Smooth muscle cell (in vitro differentiated cells): ENCODE results near the gene KLHL25. TPM values are rescaled to one million over a fixed set of nuclear protein-coding genes. Genes with fewer than 3 reads are reported as not detected.

Experiments
- DNase-seq: peaks from one replicate; lab custom pipeline; 2025; ENCODE audit not compliant: unreplicated experiment; lab: John Stamatoyannopoulos, UW
- H2AFZ ChIP-seq: fragments of 200-600 bp; sonication (generic); 2 replicates; pipeline ENCODE4 v1.6.0; 2016; ENCODE audit warnings: antibody characterized with exemption, low read depth, mild to moderate bottlenecking
- H3F3A ChIP-seq: fragments of 200-600 bp; sonication (generic); 2 replicates; pipeline ENCODE4 v1.6.0; 2017; ENCODE audit warnings: antibody characterized with exemption, low read depth
- H3K27ac ChIP-seq: fragments of 200-600 bp; sonication (generic); 2 replicates; pipeline ENCODE4 v1.5.1; 2016; ENCODE audit warnings: low read depth, mild to moderate bottlenecking
- H3K27me3 ChIP-seq: fragments of 200-600 bp; sonication (generic); 2 replicates; pipeline ENCODE4 v1.6.1; 2016; ENCODE audit warnings: low read depth, mild to moderate bottlenecking
- H3K36me3 ChIP-seq: fragments of 200-600 bp; sonication (generic); 2 replicates; pipeline ENCODE4 v1.5.1; 2016; ENCODE audit warnings: low read depth
- H3K4me1 ChIP-seq: fragments of 200-600 bp; sonication (generic); 2 replicates; pipeline ENCODE4 v1.5.1; 2016; ENCODE audit warnings: low read depth
- H3K4me2 ChIP-seq: fragments of 200-600 bp; sonication (generic); 2 replicates; pipeline ENCODE4 v1.6.0; 2016; ENCODE audit warnings: mild to moderate bottlenecking
- H3K4me3 ChIP-seq: fragments of 200-600 bp; sonication (generic); 2 replicates; pipeline ENCODE4 v1.5.1; 2016; ENCODE audit warnings: mild to moderate bottlenecking
- H3K79me2 ChIP-seq: fragments of 200-600 bp; sonication (generic); 2 replicates; pipeline ENCODE4 v1.6.0; 2016; ENCODE audit warnings: low read depth, mild to moderate bottlenecking
- H3K9ac ChIP-seq: fragments of 200-600 bp; sonication (generic); 2 replicates; pipeline ENCODE4 v1.6.0; 2016; ENCODE audit warnings: low read depth
- H3K9me3 ChIP-seq: fragments of 200-600 bp; sonication (generic); replicated peaks from 2 replicates; pipeline ENCODE4 v1.5.1; 2016; ENCODE audit warnings: low read depth
- H4K20me1 ChIP-seq: fragments of 200-600 bp; sonication (generic); 2 replicates; pipeline ENCODE4 v1.6.0; 2016; ENCODE audit warnings: low read depth
- WGBS: methylation state at CpG from one replicate; pipeline ENCODE4 v1.1.7; 2016; ENCODE audit warnings: low lambda C conversion rate; 5-methylcytosine and 5-hydroxymethylcytosine counted together
- polyA plus RNA-seq: library from polyadenylated mRNA; unstranded; fragments of >200 nt; fragmentation: Nextera tagmentation; extraction: Ambion mirVana; gene quantifications from 2 replicates; pipeline ENCODE4 v1.2.1, GENCODE V29; 2016
- total RNA-seq: library from RNA; depleted of rRNA; stranded (reverse); fragments of >200 nt; gene quantifications from 2 replicates; pipeline ENCODE4 v1.2.3, GENCODE V29; 2014
- TF ChIP-seq, protein P1 (sequence below): fragments of 200-600 bp; sonication (generic); IDR thresholded peaks from 2 replicates; pipeline ENCODE4 v1.5.1; 2017; ENCODE audit warnings: borderline replicate concordance, mild to moderate bottlenecking, antibody characterized with exemption; ENCODE audit not compliant: insufficient read depth, poor library complexity, severe bottlenecking

KLHL25 gene
- total and polyA plus RNA-seq, 2 experiments from 2014 or later = 5.0 to 6.7 TPM

DNA sequence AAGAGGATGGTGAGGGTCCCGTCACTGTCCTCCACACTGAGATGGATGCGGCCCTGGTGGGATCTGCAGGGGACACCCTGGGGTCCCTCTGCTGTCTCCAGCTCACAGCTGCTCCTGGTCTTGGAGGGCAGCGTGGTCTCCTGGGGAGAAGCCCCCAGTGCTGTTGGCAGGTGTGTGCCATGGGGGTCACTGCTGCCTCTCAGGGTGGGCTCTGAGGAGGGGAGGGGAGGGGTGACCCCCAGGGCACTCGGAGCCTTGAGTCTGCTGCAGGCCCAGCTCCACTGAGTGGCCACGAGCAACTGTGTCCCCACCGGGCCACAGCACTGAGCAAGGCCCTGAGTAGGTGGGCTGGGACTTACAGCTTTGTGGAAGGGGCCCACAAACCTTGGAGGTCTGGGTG is 34.7 kb downstream of the KLHL25 start:
- no peaks in the 10 kb centered on the region for H3K4me1 ChIP-seq
- H2AFZ ChIP-seq = no peak overlapping the region
- no peak overlapping the region for H3K4me3 ChIP-seq
- no peak overlapping the region for H3K9ac ChIP-seq
- DNase-seq = no peak
- WGBS = 96% methylated on average over 6 of the region's 6 CpGs
- no peaks in the 10 kb centered on the region for H3K9me3 ChIP-seq
- H3K27me3 ChIP-seq = no peaks in the 10 kb centered on the region
- no peak overlapping the region for H3K4me2 ChIP-seq
- no peaks in the 10 kb centered on the region for H3F3A ChIP-seq
- H4K20me1 ChIP-seq = peaks cover 38% of the 10 kb centered on the region
- H3K79me2 ChIP-seq = no peaks in the 10 kb centered on the region
- no peaks in the 10 kb centered on the region for H3K36me3 ChIP-seq
- no peak overlapping the region for H3K27ac ChIP-seq
- TF ChIP-seq, protein P1, sequence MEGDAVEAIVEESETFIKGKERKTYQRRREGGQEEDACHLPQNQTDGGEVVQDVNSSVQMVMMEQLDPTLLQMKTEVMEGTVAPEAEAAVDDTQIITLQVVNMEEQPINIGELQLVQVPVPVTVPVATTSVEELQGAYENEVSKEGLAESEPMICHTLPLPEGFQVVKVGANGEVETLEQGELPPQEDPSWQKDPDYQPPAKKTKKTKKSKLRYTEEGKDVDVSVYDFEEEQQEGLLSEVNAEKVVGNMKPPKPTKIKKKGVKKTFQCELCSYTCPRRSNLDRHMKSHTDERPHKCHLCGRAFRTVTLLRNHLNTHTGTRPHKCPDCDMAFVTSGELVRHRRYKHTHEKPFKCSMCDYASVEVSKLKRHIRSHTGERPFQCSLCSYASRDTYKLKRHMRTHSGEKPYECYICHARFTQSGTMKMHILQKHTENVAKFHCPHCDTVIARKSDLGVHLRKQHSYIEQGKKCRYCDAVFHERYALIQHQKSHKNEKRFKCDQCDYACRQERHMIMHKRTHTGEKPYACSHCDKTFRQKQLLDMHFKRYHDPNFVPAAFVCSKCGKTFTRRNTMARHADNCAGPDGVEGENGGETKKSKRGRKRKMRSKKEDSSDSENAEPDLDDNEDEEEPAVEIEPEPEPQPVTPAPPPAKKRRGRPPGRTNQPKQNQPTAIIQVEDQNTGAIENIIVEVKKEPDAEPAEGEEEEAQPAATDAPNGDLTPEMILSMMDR = no peak

DNA sequence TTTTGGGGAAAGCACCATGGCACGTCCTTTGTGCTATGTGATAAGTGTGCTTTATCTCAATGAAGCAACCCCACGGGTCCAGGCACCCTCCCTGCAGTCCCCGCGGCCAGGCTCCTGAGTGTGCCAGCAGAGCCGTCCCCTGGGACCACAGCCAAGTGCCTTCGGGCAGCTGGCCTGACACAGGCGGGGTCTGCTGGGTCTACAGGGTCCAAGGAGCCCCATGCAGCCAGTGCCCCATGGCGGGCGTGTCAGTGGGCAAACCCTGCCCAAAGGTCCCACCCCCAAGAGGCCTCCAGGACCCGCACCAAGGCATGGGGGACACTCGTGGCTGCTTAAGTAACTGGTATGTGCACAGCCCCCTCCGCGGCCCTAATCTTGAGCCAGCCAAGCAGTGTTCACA is 35.3 kb downstream of the KLHL25 start:
- no peak overlapping the region for H3K9ac ChIP-seq
- no peaks in the 10 kb centered on the region for H3K4me1 ChIP-seq
- no peaks in the 10 kb centered on the region for H3K9me3 ChIP-seq
- 92% methylated on average over 13 of the region's 13 CpGs for WGBS
- TF ChIP-seq, protein P1 = no peak
- no peak overlapping the region for H3K4me3 ChIP-seq
- no peak overlapping the region for H2AFZ ChIP-seq
- no peaks in the 10 kb centered on the region for H3K27me3 ChIP-seq
- H3K4me2 ChIP-seq = no peak overlapping the region
- DNase-seq = no peak
- H4K20me1 ChIP-seq = peaks cover 31% of the 10 kb centered on the region
- H3K36me3 ChIP-seq = no peaks in the 10 kb centered on the region
- no peaks in the 10 kb centered on the region for H3F3A ChIP-seq
- no peak overlapping the region for H3K27ac ChIP-seq
- H3K79me2 ChIP-seq = no peaks in the 10 kb centered on the region

DNA sequence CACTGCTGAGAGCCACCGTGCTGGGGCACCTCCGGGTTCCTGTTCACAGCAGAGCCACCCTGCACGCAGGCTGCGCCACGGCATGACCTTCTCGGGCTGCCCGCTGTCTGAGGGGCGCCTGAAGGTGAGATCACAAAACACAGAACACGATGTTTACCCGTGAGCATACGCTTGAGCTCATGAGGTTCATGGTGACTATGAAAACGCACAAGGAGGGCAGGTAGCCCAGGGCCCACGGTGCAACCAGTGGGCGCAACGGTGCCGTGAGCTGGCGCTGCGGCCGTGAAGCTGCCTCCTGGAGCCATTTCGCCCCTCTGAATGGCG is 36.1 kb downstream of the KLHL25 start:
- H3K4me2 ChIP-seq = no peak overlapping the region
- no peaks in the 10 kb centered on the region for H3K27me3 ChIP-seq
- WGBS = 97% methylated on average over 21 of the region's 21 CpGs
- H2AFZ ChIP-seq = no peak overlapping the region
- no peaks in the 10 kb centered on the region for H3K36me3 ChIP-seq
- no peaks in the 10 kb centered on the region for H3K9me3 ChIP-seq
- peaks cover 24% of the 10 kb centered on the region for H4K20me1 ChIP-seq
- TF ChIP-seq, protein P1 = no peak
- no peak for DNase-seq
- H3K4me3 ChIP-seq = no peak overlapping the region
- no peaks in the 10 kb centered on the region for H3K79me2 ChIP-seq
- no peak overlapping the region for H3K9ac ChIP-seq
- no peaks in the 10 kb centered on the region for H3K4me1 ChIP-seq
- no peaks in the 10 kb centered on the region for H3F3A ChIP-seq
- H3K27ac ChIP-seq = no peak overlapping the region

DNA sequence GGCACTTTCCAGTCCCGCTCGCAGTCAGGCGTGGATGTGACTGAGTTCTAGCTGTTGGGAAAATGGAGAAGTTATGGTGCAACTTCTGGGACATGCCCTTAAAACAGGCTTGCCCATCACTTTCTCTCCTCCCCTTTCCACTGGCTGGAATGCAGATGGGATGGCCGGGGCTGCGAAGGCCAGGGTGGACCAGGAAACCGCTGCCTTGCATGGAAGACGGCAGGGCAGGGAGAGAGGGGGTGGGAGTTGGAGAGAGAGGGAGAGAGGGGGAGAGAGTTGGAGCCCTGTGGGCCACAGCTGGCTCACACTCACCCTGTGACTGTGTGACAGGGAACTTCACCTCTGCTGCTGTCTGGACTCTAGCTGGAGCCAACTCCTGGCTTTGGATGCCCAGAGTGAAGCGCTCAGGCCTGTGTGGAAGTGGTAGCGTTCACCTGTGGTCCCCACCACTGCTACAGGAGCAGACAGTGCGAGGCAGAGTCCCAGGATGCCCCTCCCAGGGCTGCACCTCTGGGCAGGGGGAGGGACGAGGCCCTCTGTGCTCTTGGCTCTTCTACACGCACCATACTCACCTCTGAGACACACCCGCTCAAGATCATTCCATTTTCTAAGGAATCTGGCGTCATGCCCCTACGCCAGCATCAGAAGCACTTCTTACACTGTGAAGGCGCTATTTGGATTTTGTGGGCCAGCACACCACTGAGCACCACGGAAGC is 36.6 kb downstream of the KLHL25 start:
- Histone ChIP-seq H3K27me3 (no peaks in the 10 kb centered on the region), H3K9me3 (no peaks in the 10 kb centered on the region), H3F3A (no peaks in the 10 kb centered on the region), H3K4me1 (no peaks in the 10 kb centered on the region), H3K27ac (no peak overlapping the region), H4K20me1 (peaks cover 20% of the 10 kb centered on the region), H3K9ac (no peak overlapping the region), H3K4me2 (no peak overlapping the region), H3K4me3 (no peak overlapping the region), H3K79me2 (no peaks in the 10 kb centered on the region), H3K36me3 (no peaks in the 10 kb centered on the region), H2AFZ (no peak overlapping the region)
- no peak for DNase-seq
- WGBS = 92% methylated on average over 17 of the region's 17 CpGs
- TF ChIP-seq, protein P1 = no peak
